Smooth muscle cell (in vitro differentiated cells): Measurements from ENCODE around the gene CLTRN. TPM values are rescaled to one million over a fixed set of nuclear protein-coding genes. Genes with fewer than 3 reads are reported as not detected.

Experiments
- DNase-seq: peaks from one replicate; lab custom pipeline; 2025; ENCODE audit not compliant: unreplicated experiment; lab: John Stamatoyannopoulos, UW
- H2AFZ ChIP-seq: fragments of 200-600 bp; sonication (generic); 2 replicates; pipeline ENCODE4 v1.6.0; 2016; ENCODE audit warnings: antibody characterized with exemption, low read depth, mild to moderate bottlenecking
- H3F3A ChIP-seq: fragments of 200-600 bp; sonication (generic); 2 replicates; pipeline ENCODE4 v1.6.0; 2017; ENCODE audit warnings: antibody characterized with exemption, low read depth
- H3K27ac ChIP-seq: fragments of 200-600 bp; sonication (generic); 2 replicates; pipeline ENCODE4 v1.5.1; 2016; ENCODE audit warnings: low read depth, mild to moderate bottlenecking
- H3K27me3 ChIP-seq: fragments of 200-600 bp; sonication (generic); 2 replicates; pipeline ENCODE4 v1.6.1; 2016; ENCODE audit warnings: low read depth, mild to moderate bottlenecking
- H3K36me3 ChIP-seq: fragments of 200-600 bp; sonication (generic); 2 replicates; pipeline ENCODE4 v1.5.1; 2016; ENCODE audit warnings: low read depth
- H3K4me1 ChIP-seq: fragments of 200-600 bp; sonication (generic); 2 replicates; pipeline ENCODE4 v1.5.1; 2016; ENCODE audit warnings: low read depth
- H3K4me2 ChIP-seq: fragments of 200-600 bp; sonication (generic); 2 replicates; pipeline ENCODE4 v1.6.0; 2016; ENCODE audit warnings: mild to moderate bottlenecking
- H3K4me3 ChIP-seq: fragments of 200-600 bp; sonication (generic); 2 replicates; pipeline ENCODE4 v1.5.1; 2016; ENCODE audit warnings: mild to moderate bottlenecking
- H3K79me2 ChIP-seq: fragments of 200-600 bp; sonication (generic); 2 replicates; pipeline ENCODE4 v1.6.0; 2016; ENCODE audit warnings: low read depth, mild to moderate bottlenecking
- H3K9ac ChIP-seq: fragments of 200-600 bp; sonication (generic); 2 replicates; pipeline ENCODE4 v1.6.0; 2016; ENCODE audit warnings: low read depth
- H3K9me3 ChIP-seq: fragments of 200-600 bp; sonication (generic); replicated peaks from 2 replicates; pipeline ENCODE4 v1.5.1; 2016; ENCODE audit warnings: low read depth
- H4K20me1 ChIP-seq: fragments of 200-600 bp; sonication (generic); 2 replicates; pipeline ENCODE4 v1.6.0; 2016; ENCODE audit warnings: low read depth
- CTCF ChIP-seq: fragments of 200-600 bp; sonication (generic); IDR thresholded peaks from 2 replicates; pipeline ENCODE4 v1.5.1; 2017; ENCODE audit warnings: borderline replicate concordance, mild to moderate bottlenecking, antibody characterized with exemption; ENCODE audit not compliant: insufficient read depth, poor library complexity, severe bottlenecking
- WGBS: methylation state at CpG from one replicate; pipeline ENCODE4 v1.1.7; 2016; ENCODE audit warnings: low lambda C conversion rate; 5-methylcytosine and 5-hydroxymethylcytosine counted together
- polyA plus RNA-seq: library from polyadenylated mRNA; unstranded; fragments of >200 nt; fragmentation: Nextera tagmentation; extraction: Ambion mirVana; gene quantifications from 2 replicates; pipeline ENCODE4 v1.2.1, GENCODE V29; 2016
- total RNA-seq: library from RNA; depleted of rRNA; stranded (reverse); fragments of >200 nt; gene quantifications from 2 replicates; pipeline ENCODE4 v1.2.3, GENCODE V29; 2014

CLTRN gene
- total and polyA plus RNA-seq, 2 experiments from 2014 or later = 2.4 to 3.1 TPM

GRCh38 chrX:15678339-15678738 lies 13.7 kb upstream of the CLTRN start:
- no peak for DNase-seq
- WGBS = 94% methylated on average over 2 of the region's 2 CpGs

GRCh38 chrX:15676886-15677285 lies 12.3 kb upstream of the CLTRN start:
- no peak for TF ChIP-seq CTCF
- Histone ChIP-seq H4K20me1 (peaks cover 7% of the 10 kb centered on the region), H3K27ac (no peak overlapping the region), H3K4me3 (peak overlapping the region; percentile 62), H3F3A (no peaks in the 10 kb centered on the region), H3K4me2 (peak overlapping the region; percentile 83), H3K4me1 (no peaks in the 10 kb centered on the region), H3K36me3 (no peaks in the 10 kb centered on the region), H3K79me2 (peaks cover 41% of the 10 kb centered on the region), H3K9me3 (no peaks in the 10 kb centered on the region), H2AFZ (no peak overlapping the region), H3K9ac (no peak overlapping the region), H3K27me3 (no peaks in the 10 kb centered on the region)
- WGBS = 85% methylated on average over 2 of the region's 2 CpGs
- DNase-seq = no peak

More at GRCh38 chrX:15678339-15678738, 13.7 kb upstream of the CLTRN start:
- Histone ChIP-seq H3K4me1 (no peaks in the 10 kb centered on the region), H3K36me3 (no peaks in the 10 kb centered on the region), H3K4me3 (no peak overlapping the region), H3F3A (no peaks in the 10 kb centered on the region), H3K9ac (no peak overlapping the region), H2AFZ (no peak overlapping the region), H3K79me2 (peaks cover 49% of the 10 kb centered on the region), H4K20me1 (peaks cover 13% of the 10 kb centered on the region), H3K4me2 (no peak overlapping the region), H3K27ac (no peak overlapping the region), H3K9me3 (no peaks in the 10 kb centered on the region), H3K27me3 (no peaks in the 10 kb centered on the region)
- TF ChIP-seq CTCF = no peak

- Histone ChIP-seq H3K4me2 (peak overlapping the region; percentile 83), H3K4me3 (peak overlapping the region; percentile 62), H3K9me3 (no peaks in the 10 kb centered on the region), H3K79me2 (peaks cover 36% of the 10 kb centered on the region), H3K9ac (peak overlapping the region; percentile 90), H3K27ac (peak overlapping the region; percentile 92), H3K36me3 (no peaks in the 10 kb centered on the region), H4K20me1 (peaks cover under 1% of the 10 kb centered on the region), H3K27me3 (no peaks in the 10 kb centered on the region), H3K4me1 (no peaks in the 10 kb centered on the region), H2AFZ (peak overlapping the region; percentile 1), H3F3A (no peaks in the 10 kb centered on the region)
- no peak for TF ChIP-seq CTCF
- DNase-seq = peak; percentile 75
- 43% methylated on average over 33 of the region's 38 CpGs for WGBS
Measured at GRCh38 chrX:15675490-15675921, 10.9 kb upstream of the CLTRN start.

- Histone ChIP-seq H3K4me1 (no peaks in the 10 kb centered on the region), H4K20me1 (no peaks in the 10 kb centered on the region), H2AFZ (peak overlapping the region; percentile 56), H3K27me3 (no peaks in the 10 kb centered on the region), H3K9ac (peak overlapping the region; percentile 90), H3K4me2 (peak overlapping the region; percentile 83), H3F3A (no peaks in the 10 kb centered on the region), H3K79me2 (peaks cover 36% of the 10 kb centered on the region), H3K9me3 (no peaks in the 10 kb centered on the region), H3K4me3 (peak overlapping the region; percentile 62), H3K27ac (peak overlapping the region; percentile 92), H3K36me3 (no peaks in the 10 kb centered on the region)
- 48% methylated on average over 49 of the region's 49 CpGs for WGBS
- DNase-seq = peak; percentile 84
- no peak for TF ChIP-seq CTCF
Measured at GRCh38 chrX:15674841-15675489, 10.4 kb upstream of the CLTRN start.
